ENCODE data around the gene SEMA4A.
"Not testable (repeated sequence)": the region's sequence is repeated elsewhere in the genome, so short reads cannot be mapped to it uniquely, and the experiment has no call there.

The SEMA4A gene

GRCh38 chr1:156214024-156214748 is 60.8 kb downstream of the SEMA4A start:
- TF ChIP-seq SUZ12 (IDR thresholded peaks at IDR 0.05; ENCODE audit: extremely low read depth, insufficient read depth, insufficient read length), result no peak
- no peak for TF ChIP-seq ZNF274 (IDR thresholded peaks at IDR 0.05; ENCODE audit: low read depth, low read length)
- no peak for TF ChIP-seq YY1 (IDR thresholded peaks at IDR 0.05; ENCODE audit: insufficient read depth, insufficient read length)
- Histone ChIP-seq H3K9ac (ENCODE audit: insufficient read length, low read depth) (no peak overlapping the region), H3K9me3 (ENCODE audit: insufficient read depth, low read length) (no peaks in the 10 kb centered on the region), H3K4me3 (ENCODE audit: insufficient read length, low read depth) (no peak overlapping the region), H3K36me3 (ENCODE audit: insufficient read depth, insufficient read length, low read length) (peaks cover 54% of the 10 kb centered on the region), H3K4me1 (ENCODE audit: insufficient read depth, insufficient read length) (peaks cover 5% of the 10 kb centered on the region), H3K27me3 (ENCODE audit: insufficient read depth, insufficient read length) (no peaks in the 10 kb centered on the region)
- no peak for DNase-seq (ENCODE audit: low read depth, low spot score)

DNA sequence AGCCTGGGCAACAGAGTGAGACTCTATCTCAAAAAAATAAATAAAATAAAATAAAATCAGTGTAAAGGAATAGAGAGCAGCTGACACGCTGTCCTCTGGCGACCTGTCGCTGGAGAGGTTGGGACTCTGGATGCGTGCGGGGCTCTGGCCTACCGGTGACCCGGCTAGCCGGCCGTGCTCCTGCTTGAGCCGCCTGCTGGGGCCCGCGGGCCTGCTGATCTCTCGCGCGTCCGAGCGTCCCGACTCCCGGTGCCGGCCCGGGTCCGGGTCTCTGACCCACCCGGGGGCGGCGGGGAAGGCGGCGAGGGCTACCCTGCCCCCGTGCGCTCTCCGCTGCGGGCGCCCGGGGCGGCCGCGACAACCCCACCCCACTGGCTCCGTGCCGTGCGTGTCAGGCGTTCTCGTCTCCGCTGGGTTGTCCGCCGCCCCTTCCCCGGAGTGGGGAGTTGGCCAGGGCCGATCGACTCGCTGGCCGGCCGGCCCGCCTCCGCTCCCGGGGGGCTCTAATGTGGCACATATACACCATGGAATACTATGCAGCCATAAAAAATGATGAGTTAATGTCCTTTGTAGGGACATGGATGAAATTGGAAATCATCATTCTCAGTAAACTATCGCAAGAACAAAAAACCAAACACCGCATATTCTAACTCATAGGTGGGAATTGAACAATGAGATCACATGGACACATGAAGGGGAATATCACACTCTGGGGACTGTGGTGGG is 63.1 kb downstream of the SEMA4A start:
- not testable (repeated sequence) for H3K9me3 ChIP-seq (ENCODE audit: insufficient read depth, low read length); H3K27me3 ChIP-seq (ENCODE audit: insufficient read depth, insufficient read length); DNase-seq (ENCODE audit: low read depth, low spot score); H3K9ac ChIP-seq (ENCODE audit: insufficient read length, low read depth); H3K4me3 ChIP-seq (ENCODE audit: insufficient read length, low read depth); H3K4me1 ChIP-seq (ENCODE audit: insufficient read depth, insufficient read length)
- H3K36me3 ChIP-seq (ENCODE audit: insufficient read depth, insufficient read length, low read length), result peaks cover 45% of the 10 kb centered on the region

- DNase-seq (ENCODE audit: low read depth, low spot score), result no peak
- Histone ChIP-seq H3K4me3 (ENCODE audit: insufficient read length, low read depth) (no peak overlapping the region), H3K9me3 (ENCODE audit: insufficient read depth, low read length) (no peaks in the 10 kb centered on the region), H3K9ac (ENCODE audit: insufficient read length, low read depth) (no peak overlapping the region), H3K27me3 (ENCODE audit: insufficient read depth, insufficient read length) (no peaks in the 10 kb centered on the region), H3K4me1 (ENCODE audit: insufficient read depth, insufficient read length) (peaks cover 3% of the 10 kb centered on the region), H3K36me3 (ENCODE audit: insufficient read depth, insufficient read length, low read length) (peaks cover 51% of the 10 kb centered on the region)
- TF ChIP-seq YY1 (IDR thresholded peaks at IDR 0.05; ENCODE audit: insufficient read depth, insufficient read length) (no peak), ZNF274 (IDR thresholded peaks at IDR 0.05; ENCODE audit: low read depth, low read length) (no peak), SUZ12 (IDR thresholded peaks at IDR 0.05; ENCODE audit: extremely low read depth, insufficient read depth, insufficient read length) (no peak)
Measured at GRCh38 chr1:156217871-156218270, 64.5 kb downstream of the SEMA4A start.

DNA sequence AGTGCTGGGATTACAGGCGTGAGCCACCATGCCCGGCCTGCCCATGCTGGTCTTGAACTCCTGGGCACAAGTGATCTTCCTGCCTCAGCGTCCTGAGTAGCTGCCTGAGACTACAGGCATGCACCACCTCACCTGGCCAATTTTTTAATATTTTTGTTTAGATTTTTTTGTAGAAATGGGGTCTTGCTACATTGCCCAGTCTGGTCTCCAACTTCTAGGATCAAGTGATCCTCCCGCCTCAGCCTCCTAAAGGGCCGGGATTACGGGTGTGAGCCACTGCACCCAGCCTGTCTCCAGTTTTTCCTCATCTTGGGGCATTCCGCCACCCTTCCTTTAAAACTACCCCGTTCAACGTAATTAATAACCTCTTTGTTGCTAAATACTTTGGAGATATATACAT is 66.8 kb downstream of the SEMA4A start:
- no peak for TF ChIP-seq ZNF274 (IDR thresholded peaks at IDR 0.05; ENCODE audit: low read depth, low read length)
- TF ChIP-seq SUZ12 (IDR thresholded peaks at IDR 0.05; ENCODE audit: extremely low read depth, insufficient read depth, insufficient read length), result no peak
- TF ChIP-seq YY1 (IDR thresholded peaks at IDR 0.05; ENCODE audit: insufficient read depth, insufficient read length), result no peak
- Histone ChIP-seq H3K36me3 (ENCODE audit: insufficient read depth, insufficient read length, low read length) (peaks cover 55% of the 10 kb centered on the region), H3K27me3 (ENCODE audit: insufficient read depth, insufficient read length) (no peaks in the 10 kb centered on the region), H3K9ac (ENCODE audit: insufficient read length, low read depth) (no peak overlapping the region), H3K4me1 (ENCODE audit: insufficient read depth, insufficient read length) (peaks cover 2% of the 10 kb centered on the region), H3K4me3 (ENCODE audit: insufficient read length, low read depth) (no peak overlapping the region), H3K9me3 (ENCODE audit: insufficient read depth, low read length) (no peaks in the 10 kb centered on the region)
- no peak for DNase-seq (ENCODE audit: low read depth, low spot score)

DNA sequence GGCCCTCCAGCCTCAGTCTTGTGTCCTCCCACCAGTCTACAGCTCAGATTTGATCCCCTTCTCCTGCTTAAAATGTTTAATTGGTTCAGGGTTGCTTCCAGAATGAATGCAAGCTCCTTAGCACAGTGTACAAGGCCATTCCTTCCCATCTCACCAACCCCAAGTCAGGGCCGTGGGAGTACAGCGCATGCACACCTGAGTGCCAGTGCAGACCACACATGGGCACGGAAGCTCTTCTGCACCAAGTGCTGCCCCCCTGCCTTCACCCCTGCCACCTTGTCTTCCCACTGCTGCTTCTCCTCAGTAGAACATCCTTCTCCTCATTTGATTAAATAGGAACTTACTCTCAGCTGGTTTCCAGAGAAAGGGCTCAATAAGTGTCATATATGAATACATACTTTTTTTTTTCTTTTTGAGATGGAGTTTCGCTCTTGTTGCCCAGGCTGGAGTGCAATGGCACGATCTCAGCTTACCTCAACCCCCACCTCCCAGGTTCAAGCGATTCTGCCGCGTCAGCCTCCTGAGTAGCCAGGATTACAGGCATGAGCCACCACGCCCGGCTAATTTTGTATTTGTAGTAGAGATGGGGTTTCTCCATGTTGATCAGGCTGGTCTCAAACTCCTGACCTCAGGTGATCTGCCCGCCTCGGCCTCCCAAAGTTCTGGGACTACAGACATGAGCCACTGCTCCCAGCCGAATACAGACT is 68.8 kb downstream of the SEMA4A start:
- DNase-seq (ENCODE audit: low read depth, low spot score), result no peak
- Histone ChIP-seq H3K36me3 (ENCODE audit: insufficient read depth, insufficient read length, low read length) (peaks cover 59% of the 10 kb centered on the region), H3K4me3 (ENCODE audit: insufficient read length, low read depth) (no peak overlapping the region), H3K9ac (ENCODE audit: insufficient read length, low read depth) (no peak overlapping the region), H3K9me3 (ENCODE audit: insufficient read depth, low read length) (no peaks in the 10 kb centered on the region), H3K27me3 (ENCODE audit: insufficient read depth, insufficient read length) (no peaks in the 10 kb centered on the region), H3K4me1 (ENCODE audit: insufficient read depth, insufficient read length) (peaks cover 2% of the 10 kb centered on the region)
- TF ChIP-seq YY1 (IDR thresholded peaks at IDR 0.05; ENCODE audit: insufficient read depth, insufficient read length), result no peak
- TF ChIP-seq SUZ12 (IDR thresholded peaks at IDR 0.05; ENCODE audit: extremely low read depth, insufficient read depth, insufficient read length), result no peak
- no peak for TF ChIP-seq ZNF274 (IDR thresholded peaks at IDR 0.05; ENCODE audit: low read depth, low read length)

DNA sequence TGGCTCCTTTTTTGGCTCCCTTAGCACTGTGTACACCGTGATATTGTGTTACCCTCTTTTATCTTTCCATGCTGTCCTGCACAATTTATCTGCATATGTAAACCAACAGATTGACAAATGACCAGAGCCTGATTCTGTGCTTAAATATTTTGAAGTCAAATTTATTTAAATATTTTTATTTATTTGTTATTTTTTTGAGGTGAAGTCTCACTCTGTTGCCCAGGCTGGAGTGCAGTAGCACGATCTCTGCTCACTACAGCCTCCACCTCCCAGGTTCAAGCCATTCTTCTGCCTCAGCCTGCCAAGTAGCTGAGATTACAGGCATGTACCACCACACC is 72.3 kb downstream of the SEMA4A start:
- peaks cover 2% of the 10 kb centered on the region for H3K4me1 ChIP-seq (ENCODE audit: insufficient read depth, insufficient read length)
- no peaks in the 10 kb centered on the region for H3K27me3 ChIP-seq (ENCODE audit: insufficient read depth, insufficient read length)
- no peak overlapping the region for H3K4me3 ChIP-seq (ENCODE audit: insufficient read length, low read depth)
- no peaks in the 10 kb centered on the region for H3K9me3 ChIP-seq (ENCODE audit: insufficient read depth, low read length)
- DNase-seq (ENCODE audit: low read depth, low spot score), result no peak
- TF ChIP-seq YY1 (IDR thresholded peaks at IDR 0.05; ENCODE audit: insufficient read depth, insufficient read length) (no peak), SUZ12 (IDR thresholded peaks at IDR 0.05; ENCODE audit: extremely low read depth, insufficient read depth, insufficient read length) (no peak), ZNF274 (IDR thresholded peaks at IDR 0.05; ENCODE audit: low read depth, low read length) (no peak)
- peaks cover 69% of the 10 kb centered on the region for H3K36me3 ChIP-seq (ENCODE audit: insufficient read depth, insufficient read length, low read length)
- H3K9ac ChIP-seq (ENCODE audit: insufficient read length, low read depth), result no peak overlapping the region

DNA sequence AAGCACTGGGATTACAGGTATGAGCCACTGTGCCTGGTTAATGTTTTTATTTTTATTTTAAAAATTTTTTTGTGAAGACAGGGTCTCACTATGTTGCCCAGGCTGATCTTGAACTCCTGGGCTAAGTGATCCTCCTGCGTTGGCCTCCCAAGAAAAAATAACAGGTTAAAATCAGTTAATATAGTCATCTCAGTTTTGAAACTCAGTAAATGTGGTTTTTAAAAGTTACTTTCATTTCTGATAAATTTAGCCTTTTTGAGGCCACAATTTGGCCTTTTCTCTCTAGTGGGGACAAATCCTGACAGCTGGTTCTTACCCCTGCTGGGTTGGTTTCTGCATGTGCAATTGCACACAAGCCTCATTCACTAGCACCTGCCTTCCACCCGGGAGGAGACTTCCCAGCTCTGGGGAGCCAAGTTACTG is 72.7 kb downstream of the SEMA4A start:
- H3K9me3 ChIP-seq (ENCODE audit: insufficient read depth, low read length), result no peaks in the 10 kb centered on the region
- H3K4me1 ChIP-seq (ENCODE audit: insufficient read depth, insufficient read length), result peaks cover 2% of the 10 kb centered on the region
- H3K9ac ChIP-seq (ENCODE audit: insufficient read length, low read depth), result no peak overlapping the region
- no peak for TF ChIP-seq SUZ12 (IDR thresholded peaks at IDR 0.05; ENCODE audit: extremely low read depth, insufficient read depth, insufficient read length)
- no peak for TF ChIP-seq YY1 (IDR thresholded peaks at IDR 0.05; ENCODE audit: insufficient read depth, insufficient read length)
- no peak for TF ChIP-seq ZNF274 (IDR thresholded peaks at IDR 0.05; ENCODE audit: low read depth, low read length)
- no peak overlapping the region for H3K4me3 ChIP-seq (ENCODE audit: insufficient read length, low read depth)
- no peaks in the 10 kb centered on the region for H3K27me3 ChIP-seq (ENCODE audit: insufficient read depth, insufficient read length)
- DNase-seq (ENCODE audit: low read depth, low spot score), result no peak
- H3K36me3 ChIP-seq (ENCODE audit: insufficient read depth, insufficient read length, low read length), result peaks cover 65% of the 10 kb centered on the region

Data from NT2/D1 (cell line).